ENCODE data around the gene VWC2L.

The VWC2L gene

DNA sequence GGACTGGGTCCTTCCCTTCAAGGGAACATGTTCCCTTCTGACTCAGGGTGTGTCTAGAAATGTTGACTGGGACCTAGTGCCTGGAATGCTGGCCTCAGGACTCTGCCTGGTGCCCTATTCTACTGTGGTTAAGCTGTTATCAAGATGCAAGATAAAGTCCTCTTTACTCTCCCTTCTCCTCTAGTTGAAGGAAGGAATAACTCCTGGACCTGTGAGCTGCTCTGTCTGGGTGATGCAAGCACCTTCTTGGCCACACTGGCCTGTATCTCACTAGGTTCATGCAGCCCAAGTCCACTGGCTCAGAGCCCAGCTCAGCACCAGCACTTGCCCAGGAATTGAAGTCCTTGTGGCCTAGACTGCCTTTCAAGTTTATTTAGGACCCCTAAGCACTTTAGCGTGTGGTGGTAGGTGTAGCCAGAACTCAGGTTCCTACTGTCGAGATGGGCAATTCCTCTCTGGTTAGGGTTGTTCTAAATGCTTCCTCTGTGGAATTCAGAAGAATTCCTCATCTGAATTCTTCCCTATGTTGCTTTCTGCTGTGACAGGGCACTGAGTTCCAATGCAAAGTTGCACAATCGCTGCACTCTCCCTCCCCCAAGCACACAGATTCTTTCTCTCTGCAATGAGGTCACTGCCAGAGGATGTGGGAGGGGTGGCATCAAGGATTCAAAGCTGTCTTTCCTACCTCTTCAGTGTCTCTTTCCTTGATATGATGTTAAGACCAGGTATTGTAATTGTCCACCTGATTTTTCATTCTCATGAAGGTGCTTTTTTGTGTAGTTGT, 54.7 kb downstream of the VWC2L start:
- H2BK120ac ChIP-seq (ENCODE audit: low read depth, low read length) = no peak overlapping the region
- no peaks in the 10 kb centered on the region for H3K79me1 ChIP-seq (replicated peaks; ENCODE audit: low read length, poor library complexity, severe bottlenecking)
- peak overlapping the region; percentile 36 for H3K27ac ChIP-seq (ENCODE audit: low read length, poor library complexity, severe bottlenecking)
- no peak overlapping the region for H3K9ac ChIP-seq (ENCODE audit: low read length)
- H2BK12ac ChIP-seq (ENCODE audit: low read length in 2 of 2) = peak overlapping the region; percentile 61 to 69
- peak overlapping the region; percentile 27 for H4K8ac ChIP-seq (ENCODE audit: low read length)
- no peak overlapping the region for H2BK5ac ChIP-seq (ENCODE audit: low read depth, low read length, poor library complexity, severe bottlenecking)
- no peaks in the 10 kb centered on the region for H3K36me3 ChIP-seq (ENCODE audit: control insufficient read depth in 1 of 2, insufficient read depth in 2 of 2, low read depth in 1 of 2, low read length in 2 of 2)
- no peak overlapping the region for H3K18ac ChIP-seq (ENCODE audit: low read depth in 1 of 2, low read length in 2 of 2)
- H2AK5ac ChIP-seq (ENCODE audit: low read length, severe bottlenecking) = no peak overlapping the region
- peaks cover 4% of the 10 kb centered on the region for H3K4me1 ChIP-seq (ENCODE audit: control insufficient read depth, insufficient read depth, low read depth, low read length)
- H3K4me2 ChIP-seq (ENCODE audit: low read length, poor library complexity, severe bottlenecking) = no peak overlapping the region
- peak overlapping the region in 1 of 2 experiments; percentile 20 for H3K4ac ChIP-seq (ENCODE audit: low read depth in 1 of 2, low read length in 2 of 2)
- peak overlapping the region in 1 of 2 experiments; percentile 56 for H3K14ac ChIP-seq (ENCODE audit: low read length in 2 of 2)
- H3K9me3 ChIP-seq (ENCODE audit: control insufficient read depth, low read length) = peaks cover 4% of the 10 kb centered on the region
- DNase-seq = peak; percentile 81
- H3K27me3 ChIP-seq (ENCODE audit: control insufficient read depth in 1 of 2, insufficient read depth in 1 of 2, low read length in 2 of 2) = no peaks in the 10 kb centered on the region
- 79% methylated on average over 3 of the region's 3 CpGs for WGBS
- H2BK15ac ChIP-seq (ENCODE audit: low read depth, poor library complexity, severe bottlenecking) = no peak overlapping the region
- no peak overlapping the region for H4K91ac ChIP-seq (ENCODE audit: low read length)
- peak overlapping the region in 1 of 2 experiments; percentile 24 for H3K4me3 ChIP-seq (ENCODE audit: insufficient read depth in 1 of 2, low read depth in 1 of 2, low read length in 2 of 2)
- H3K23ac ChIP-seq (ENCODE audit: low read length in 2 of 2) = no peak overlapping the region
- H2AFZ ChIP-seq (ENCODE audit: low read depth, low read length) = no peak overlapping the region

GRCh38 chr2:214469728-214470127, 58.9 kb downstream of the VWC2L start:
- Histone ChIP-seq H2BK12ac (ENCODE audit: low read length in 2 of 2) (no peak overlapping the region), H3K27ac (ENCODE audit: low read length, poor library complexity, severe bottlenecking) (no peak overlapping the region), H4K8ac (ENCODE audit: low read length) (no peak overlapping the region), H4K91ac (ENCODE audit: low read length) (no peak overlapping the region), H3K14ac (ENCODE audit: low read length in 2 of 2) (no peak overlapping the region), H3K4ac (ENCODE audit: low read depth in 1 of 2, low read length in 2 of 2) (no peak overlapping the region), H3K79me1 (replicated peaks; ENCODE audit: low read length, poor library complexity, severe bottlenecking) (no peaks in the 10 kb centered on the region), H3K18ac (ENCODE audit: low read depth in 1 of 2, low read length in 2 of 2) (no peak overlapping the region), H2BK5ac (ENCODE audit: low read depth, low read length, poor library complexity, severe bottlenecking) (no peak overlapping the region), H3K9me3 (ENCODE audit: control insufficient read depth, low read length) (no peaks in the 10 kb centered on the region), H3K36me3 (ENCODE audit: control insufficient read depth in 1 of 2, insufficient read depth in 2 of 2, low read depth in 1 of 2, low read length in 2 of 2) (no peaks in the 10 kb centered on the region), H2BK120ac (ENCODE audit: low read depth, low read length) (no peak overlapping the region), H3K4me2 (ENCODE audit: low read length, poor library complexity, severe bottlenecking) (no peak overlapping the region), H3K4me1 (ENCODE audit: control insufficient read depth, insufficient read depth, low read depth, low read length) (peaks cover 4% of the 10 kb centered on the region), H3K27me3 (ENCODE audit: control insufficient read depth in 1 of 2, insufficient read depth in 1 of 2, low read length in 2 of 2) (no peaks in the 10 kb centered on the region), H2AK5ac (ENCODE audit: low read length, severe bottlenecking) (no peak overlapping the region), H3K9ac (ENCODE audit: low read length) (no peak overlapping the region), H3K23ac (ENCODE audit: low read length in 2 of 2) (no peak overlapping the region), H2AFZ (ENCODE audit: low read depth, low read length) (no peak overlapping the region), H3K4me3 (ENCODE audit: insufficient read depth in 1 of 2, low read depth in 1 of 2, low read length in 2 of 2) (no peak overlapping the region), H2BK15ac (ENCODE audit: low read depth, poor library complexity, severe bottlenecking) (no peak overlapping the region)
- no peak for DNase-seq
- WGBS = 90% methylated on average over 2 of the region's 3 CpGs

GRCh38 chr2:214471382-214471781, 60.5 kb downstream of the VWC2L start:
- H3K4me2 ChIP-seq (ENCODE audit: low read length, poor library complexity, severe bottlenecking) = no peak overlapping the region
- WGBS = no CpG with 5 or more reads among the region's 1 CpG

DNA sequence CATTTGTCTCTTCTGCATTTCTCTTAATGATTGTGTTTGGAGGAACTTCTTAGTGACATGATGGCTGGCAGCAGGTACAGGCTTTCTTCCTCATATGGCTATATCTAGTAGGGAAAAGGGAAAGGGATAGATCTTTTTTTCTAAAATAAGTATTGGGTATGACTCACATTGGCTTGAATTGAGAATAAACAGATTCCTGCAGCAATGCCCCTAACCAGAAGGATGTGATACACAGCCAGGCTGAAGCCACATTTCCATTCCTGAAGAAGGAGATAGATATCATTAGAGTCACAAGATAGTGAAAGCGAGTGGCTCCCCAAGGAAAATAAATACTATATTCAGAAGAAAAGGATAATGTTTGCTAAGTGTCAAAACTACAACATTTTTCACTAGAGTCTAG, 61.1 kb downstream of the VWC2L start:
- no peak overlapping the region for H2BK5ac ChIP-seq (ENCODE audit: low read depth, low read length, poor library complexity, severe bottlenecking)
- peak; percentile 45 for DNase-seq
- no peaks in the 10 kb centered on the region for H3K27me3 ChIP-seq (ENCODE audit: control insufficient read depth in 1 of 2, insufficient read depth in 1 of 2, low read length in 2 of 2)
- no peak overlapping the region for H3K4me3 ChIP-seq (ENCODE audit: insufficient read depth in 1 of 2, low read depth in 1 of 2, low read length in 2 of 2)
- no peak overlapping the region for H2AFZ ChIP-seq (ENCODE audit: low read depth, low read length)
- H2BK120ac ChIP-seq (ENCODE audit: low read depth, low read length) = no peak overlapping the region
- H3K9ac ChIP-seq (ENCODE audit: low read length) = no peak overlapping the region
- no peaks in the 10 kb centered on the region for H3K36me3 ChIP-seq (ENCODE audit: control insufficient read depth in 1 of 2, insufficient read depth in 2 of 2, low read depth in 1 of 2, low read length in 2 of 2)
- H3K18ac ChIP-seq (ENCODE audit: low read depth in 1 of 2, low read length in 2 of 2) = no peak overlapping the region
- no peak overlapping the region for H3K4me2 ChIP-seq (ENCODE audit: low read length, poor library complexity, severe bottlenecking)
- no peak overlapping the region for H3K14ac ChIP-seq (ENCODE audit: low read length in 2 of 2)
- no peak overlapping the region for H3K4ac ChIP-seq (ENCODE audit: low read depth in 1 of 2, low read length in 2 of 2)
- H3K4me1 ChIP-seq (ENCODE audit: control insufficient read depth, insufficient read depth, low read depth, low read length) = no peaks in the 10 kb centered on the region
- H3K79me1 ChIP-seq (replicated peaks; ENCODE audit: low read length, poor library complexity, severe bottlenecking) = no peaks in the 10 kb centered on the region
- H2BK12ac ChIP-seq (ENCODE audit: low read length in 2 of 2) = no peak overlapping the region
- no peaks in the 10 kb centered on the region for H3K9me3 ChIP-seq (ENCODE audit: control insufficient read depth, low read length)
- no peak overlapping the region for H4K91ac ChIP-seq (ENCODE audit: low read length)
- H2BK15ac ChIP-seq (ENCODE audit: low read depth, poor library complexity, severe bottlenecking) = no peak overlapping the region
- H2AK5ac ChIP-seq (ENCODE audit: low read length, severe bottlenecking) = no peak overlapping the region
- WGBS = no CpG with 5 or more reads among the region's 1 CpG
- no peak overlapping the region for H3K27ac ChIP-seq (ENCODE audit: low read length, poor library complexity, severe bottlenecking)
- no peak overlapping the region for H4K8ac ChIP-seq (ENCODE audit: low read length)
- H3K23ac ChIP-seq (ENCODE audit: low read length in 2 of 2) = no peak overlapping the region

More at GRCh38 chr2:214471382-214471781, 60.5 kb downstream of the VWC2L start:
- H3K4ac ChIP-seq (ENCODE audit: low read depth in 1 of 2, low read length in 2 of 2) = no peak overlapping the region
- DNase-seq = no peak
- H2BK15ac ChIP-seq (ENCODE audit: low read depth, poor library complexity, severe bottlenecking) = no peak overlapping the region
- H3K4me3 ChIP-seq (ENCODE audit: insufficient read depth in 1 of 2, low read depth in 1 of 2, low read length in 2 of 2) = no peak overlapping the region
- no peak overlapping the region for H2BK5ac ChIP-seq (ENCODE audit: low read depth, low read length, poor library complexity, severe bottlenecking)
- H4K8ac ChIP-seq (ENCODE audit: low read length) = no peak overlapping the region
- no peak overlapping the region for H3K9ac ChIP-seq (ENCODE audit: low read length)
- H3K9me3 ChIP-seq (ENCODE audit: control insufficient read depth, low read length) = no peaks in the 10 kb centered on the region
- H3K36me3 ChIP-seq (ENCODE audit: control insufficient read depth in 1 of 2, insufficient read depth in 2 of 2, low read depth in 1 of 2, low read length in 2 of 2) = no peaks in the 10 kb centered on the region
- no peak overlapping the region for H2AFZ ChIP-seq (ENCODE audit: low read depth, low read length)
- H4K91ac ChIP-seq (ENCODE audit: low read length) = no peak overlapping the region
- no peak overlapping the region for H3K18ac ChIP-seq (ENCODE audit: low read depth in 1 of 2, low read length in 2 of 2)
- H3K23ac ChIP-seq (ENCODE audit: low read length in 2 of 2) = no peak overlapping the region
- H2BK12ac ChIP-seq (ENCODE audit: low read length in 2 of 2) = no peak overlapping the region
- H3K14ac ChIP-seq (ENCODE audit: low read length in 2 of 2) = no peak overlapping the region
- H2BK120ac ChIP-seq (ENCODE audit: low read depth, low read length) = no peak overlapping the region
- no peaks in the 10 kb centered on the region for H3K79me1 ChIP-seq (replicated peaks; ENCODE audit: low read length, poor library complexity, severe bottlenecking)
- H3K27me3 ChIP-seq (ENCODE audit: control insufficient read depth in 1 of 2, insufficient read depth in 1 of 2, low read length in 2 of 2) = no peaks in the 10 kb centered on the region
- no peak overlapping the region for H3K27ac ChIP-seq (ENCODE audit: low read length, poor library complexity, severe bottlenecking)
- no peak overlapping the region for H2AK5ac ChIP-seq (ENCODE audit: low read length, severe bottlenecking)
- H3K4me1 ChIP-seq (ENCODE audit: control insufficient read depth, insufficient read depth, low read depth, low read length) = no peaks in the 10 kb centered on the region

Measured in mesenchymal stem cell (in vitro differentiated cells and primary cell).